Measurements from ENCODE around the gene TCEA3.

GRCh38 chr1:23395154-23395724 lies 29.3 kb downstream of the TCEA3 start:
- no peak for TF ChIP-seq CTCF (conservative IDR thresholded peaks at IDR 0.05 in 1 of 2, IDR thresholded peaks at IDR 0.05 in 1 of 2; ENCODE audit: extremely low read depth in 1 of 2, insufficient read depth in 1 of 2, low read depth in 1 of 2, low read length in 2 of 2)
- TF ChIP-seq EZH2 (IDR thresholded peaks at IDR 0.05; ENCODE audit: borderline replicate concordance, low read length) = no peak
